ENCODE results near the gene FAF1.

- no peak for TF ChIP-seq POLR2A (IDR thresholded peaks at IDR 0.05)
- no peak for TF ChIP-seq EP300 (IDR thresholded peaks at IDR 0.05)
Observed at GRCh38 chr1:50966991-50967390, 6.9 kb upstream of the FAF1 start.
